PC-9 (cell line): ENCODE results near the gene BMP10. TPM values are rescaled to one million over a fixed set of nuclear protein-coding genes. Genes with fewer than 3 reads are reported as not detected.

Experiments
- BruUV-seq: library from RNA; stranded (reverse); fragments of 400-500 nt; replicated peaks from 2 replicates; lab custom pipeline; 2021; lab: Mats Ljungman, UMichigan
- CTCF ChIA-PET: fragments of 300-600 bp; sonication (Branson Sonifier 250); formaldehyde crosslinking; loops from one replicate; lab custom pipeline; 2022; ENCODE audit warnings: antibody characterized with exemption; lab: Charles Lee
- POLR2A ChIA-PET: fragments of 300-600 bp; sonication (Branson Sonifier 250); formaldehyde crosslinking; loops from one replicate; lab custom pipeline; 2022; ENCODE audit warnings: antibody characterized with exemption; ENCODE audit not compliant: unreplicated experiment; lab: Charles Lee
- DNase-seq, 2 experiments: peaks; one replicate each; pipeline versions ENCODE4 v3.0.0 to v3.0.0-alpha.2; 2015 to 2022; ENCODE audit warnings: mixed read lengths in 1 of 2
- H2AFZ ChIP-seq: fragments of 200-600 bp; sonication (generic); 2 replicates; pipeline ENCODE4 v1.8.1; 2017; ENCODE audit warnings: antibody characterized with exemption
- H3F3A ChIP-seq: fragments of 200-600 bp; sonication (generic); 2 replicates; pipeline ENCODE4 v1.8.1; 2017; ENCODE audit warnings: antibody characterized with exemption, mild to moderate bottlenecking, low read depth; ENCODE audit not compliant: insufficient read depth
- H3K27ac ChIP-seq: fragments of 200-600 bp; sonication (generic); 2 replicates; pipeline ENCODE4 v1.6.1; 2016; ENCODE audit warnings: mixed run types
- H3K27me3 ChIP-seq: fragments of 200-600 bp; sonication (generic); 2 replicates; pipeline ENCODE4 v1.6.1; 2016; ENCODE audit warnings: low read depth, mixed run types; ENCODE audit not compliant: insufficient read depth
- H3K36me3 ChIP-seq: fragments of 200-600 bp; sonication (generic); 2 replicates; pipeline ENCODE4 v1.6.1; 2016; ENCODE audit warnings: low read depth, mixed run types
- H3K4me1 ChIP-seq: fragments of 200-600 bp; sonication (generic); replicated peaks from 2 replicates; pipeline ENCODE4 v1.6.1; 2016; ENCODE audit warnings: mixed run types; ENCODE audit not compliant: insufficient read depth
- H3K4me2 ChIP-seq: fragments of 200-600 bp; sonication (generic); 2 replicates; pipeline ENCODE4 v1.6.1; 2017; ENCODE audit warnings: mixed run types
- H3K4me3 ChIP-seq: fragments of 200-600 bp; sonication (generic); 2 replicates; pipeline ENCODE4 v1.6.1; 2016; ENCODE audit warnings: mixed run types
- H3K79me2 ChIP-seq: fragments of 200-600 bp; sonication (generic); 2 replicates; pipeline ENCODE4 v1.6.1; 2017; ENCODE audit warnings: low read depth, mixed run types
- H3K9me2 ChIP-seq: fragments of 200-600 bp; sonication (generic); 2 replicates; pipeline ENCODE4 v1.8.1; 2017; ENCODE audit warnings: mild to moderate bottlenecking; ENCODE audit not compliant: insufficient read depth
- H3K9me3 ChIP-seq: fragments of 200-600 bp; sonication (generic); 2 replicates; pipeline ENCODE4 v1.8.1; 2016; ENCODE audit warnings: low read depth; ENCODE audit not compliant: insufficient read depth
- H4K20me1 ChIP-seq: fragments of 200-600 bp; sonication (generic); 2 replicates; pipeline ENCODE4 v1.8.1; 2017; ENCODE audit not compliant: insufficient read depth
- EZH2 ChIP-seq: fragments of 200-600 bp; sonication (generic); IDR thresholded peaks from 2 replicates; pipeline ENCODE4 v1.8.0; 2017; ENCODE audit warnings: antibody characterized with exemption, low read depth
- intact Hi-C: fragments of 100-400 bp; cut with micrococcal nuclease; formaldehyde crosslinking; loops from one replicate; pipeline ENCODE4 v1.10.0; 2022; ENCODE audit not compliant: unreplicated experiment
- total RNA-seq: library from RNA; stranded (reverse); gene quantifications from 2 replicates; pipeline ENCODE4 v1.2.3, GENCODE V29; 2021
- TF ChIP-seq, protein P1 (sequence below): fragments of 200-600 bp; sonication (generic); conservative IDR thresholded peaks from 2 replicates; pipeline ENCODE4 v1.6.1; 2017; ENCODE audit warnings: mixed run types, antibody characterized with exemption, mild to moderate bottlenecking, moderate library complexity

The BMP10 gene
- total RNA-seq, 1 experiment from 2014 or later = not detected

DNA sequence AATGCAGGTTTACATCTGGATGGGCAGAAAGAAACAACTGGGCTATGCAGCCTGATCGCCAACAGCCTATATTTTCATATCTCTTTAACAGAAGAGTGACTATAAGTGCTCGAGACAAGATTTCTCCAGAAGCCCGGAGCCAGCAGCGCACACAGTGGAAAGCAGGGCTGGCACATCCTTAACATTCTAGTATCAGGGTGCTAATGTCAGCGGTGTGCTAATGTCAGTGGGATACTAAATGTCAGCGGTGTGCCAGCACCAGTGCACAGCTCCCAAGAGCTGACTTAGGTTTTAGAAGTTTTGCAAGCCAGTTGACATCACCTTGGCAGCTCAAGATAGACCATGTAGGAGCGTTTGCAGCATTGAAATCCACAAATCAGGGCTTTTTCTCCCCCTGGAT is 8.3 kb downstream of the BMP10 start:
- no peaks in the 10 kb centered on the region for H3K9me2 ChIP-seq
- H3K27ac ChIP-seq = no peak overlapping the region
- no TSS peak for BruUV-seq
- TF ChIP-seq EZH2 = no peak
- no peaks in the 10 kb centered on the region for H3K9me3 ChIP-seq
- intact Hi-C loops = no loop called here
- ChIA-PET POLR2A (no interaction called here), CTCF (no interaction called here)
- H4K20me1 ChIP-seq = no peaks in the 10 kb centered on the region
- no peaks in the 10 kb centered on the region for H3K4me1 ChIP-seq
- H3K4me2 ChIP-seq = no peak overlapping the region
- H2AFZ ChIP-seq = no peak overlapping the region
- no peaks in the 10 kb centered on the region; the same call in 1 of the 2 replicates for H3K27me3 ChIP-seq
- H3K36me3 ChIP-seq = no peaks in the 10 kb centered on the region
- H3F3A ChIP-seq = no peaks in the 10 kb centered on the region
- no peaks in the 10 kb centered on the region for H3K79me2 ChIP-seq
- no peak for DNase-seq
- no peak overlapping the region for H3K4me3 ChIP-seq

DNA sequence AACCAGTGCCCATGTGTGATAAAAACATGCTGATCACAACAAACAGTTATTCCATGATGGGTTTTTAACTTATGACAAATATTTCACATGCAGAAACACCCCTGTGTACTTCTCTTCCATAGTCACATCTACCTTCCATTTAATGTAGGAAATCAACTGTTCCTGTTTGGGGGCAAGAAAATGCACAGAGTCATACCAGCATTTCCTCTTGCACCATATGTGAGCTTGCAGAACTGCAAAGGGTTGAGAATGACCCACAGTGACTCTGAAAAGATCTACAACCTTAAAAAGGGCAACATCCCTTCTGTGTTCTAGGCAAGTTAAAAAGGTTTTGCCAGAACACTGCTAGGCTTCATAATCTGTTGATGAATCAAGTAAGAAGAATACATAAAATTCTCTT is 9.9 kb downstream of the BMP10 start:
- no peak for TF ChIP-seq EZH2
- TF ChIP-seq, protein P1, sequence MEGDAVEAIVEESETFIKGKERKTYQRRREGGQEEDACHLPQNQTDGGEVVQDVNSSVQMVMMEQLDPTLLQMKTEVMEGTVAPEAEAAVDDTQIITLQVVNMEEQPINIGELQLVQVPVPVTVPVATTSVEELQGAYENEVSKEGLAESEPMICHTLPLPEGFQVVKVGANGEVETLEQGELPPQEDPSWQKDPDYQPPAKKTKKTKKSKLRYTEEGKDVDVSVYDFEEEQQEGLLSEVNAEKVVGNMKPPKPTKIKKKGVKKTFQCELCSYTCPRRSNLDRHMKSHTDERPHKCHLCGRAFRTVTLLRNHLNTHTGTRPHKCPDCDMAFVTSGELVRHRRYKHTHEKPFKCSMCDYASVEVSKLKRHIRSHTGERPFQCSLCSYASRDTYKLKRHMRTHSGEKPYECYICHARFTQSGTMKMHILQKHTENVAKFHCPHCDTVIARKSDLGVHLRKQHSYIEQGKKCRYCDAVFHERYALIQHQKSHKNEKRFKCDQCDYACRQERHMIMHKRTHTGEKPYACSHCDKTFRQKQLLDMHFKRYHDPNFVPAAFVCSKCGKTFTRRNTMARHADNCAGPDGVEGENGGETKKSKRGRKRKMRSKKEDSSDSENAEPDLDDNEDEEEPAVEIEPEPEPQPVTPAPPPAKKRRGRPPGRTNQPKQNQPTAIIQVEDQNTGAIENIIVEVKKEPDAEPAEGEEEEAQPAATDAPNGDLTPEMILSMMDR = no peak
- H3F3A ChIP-seq = no peaks in the 10 kb centered on the region
- ChIA-PET POLR2A (no interaction called here), CTCF (no interaction called here)
- H3K27me3 ChIP-seq = no peaks in the 10 kb centered on the region; the same call in 1 of the 2 replicates
- no peak overlapping the region for H3K4me3 ChIP-seq
- no peak overlapping the region for H2AFZ ChIP-seq
- H3K9me3 ChIP-seq = no peaks in the 10 kb centered on the region
- H3K4me1 ChIP-seq = no peaks in the 10 kb centered on the region
- no peaks in the 10 kb centered on the region for H3K9me2 ChIP-seq
- no peak overlapping the region for H3K27ac ChIP-seq
- no peaks in the 10 kb centered on the region for H4K20me1 ChIP-seq
- no TSS peak for BruUV-seq
- H3K79me2 ChIP-seq = no peaks in the 10 kb centered on the region
- DNase-seq = no peak
- intact Hi-C loops = no loop called here
- H3K4me2 ChIP-seq = no peak overlapping the region
- H3K36me3 ChIP-seq = no peaks in the 10 kb centered on the region

DNA sequence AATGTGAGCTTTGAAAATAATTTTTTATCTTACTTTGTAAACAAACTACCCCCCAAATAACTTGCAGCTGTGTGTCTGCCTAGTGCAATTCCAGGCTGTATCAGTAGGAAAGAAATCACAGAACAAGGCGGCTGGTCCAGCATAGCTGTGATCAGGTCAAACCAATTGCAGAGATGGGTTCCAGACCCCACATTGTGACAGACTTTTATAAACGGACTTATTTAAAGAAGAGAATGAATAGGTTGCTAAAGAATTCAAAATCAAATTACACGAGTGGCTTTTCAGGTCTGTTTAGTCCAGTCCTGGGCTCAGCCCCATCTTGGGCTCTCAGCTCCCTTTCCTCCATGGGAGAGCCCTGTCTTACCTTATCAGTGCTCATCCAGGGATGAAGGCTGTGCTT is 11.1 kb downstream of the BMP10 start:
- H3K27me3 ChIP-seq = no peaks in the 10 kb centered on the region; the same call in 1 of the 2 replicates
- CTCF ChIA-PET = no interaction called here

More for the DNA sequence above, 11.1 kb downstream of the BMP10 start:
- no peak overlapping the region for H3K4me3 ChIP-seq
- DNase-seq = no peak
- BruUV-seq = no TSS peak
- H3K9me3 ChIP-seq = no peaks in the 10 kb centered on the region
- no peaks in the 10 kb centered on the region for H3K4me1 ChIP-seq
- H3F3A ChIP-seq = no peaks in the 10 kb centered on the region
- intact Hi-C loops = no loop called here
- H4K20me1 ChIP-seq = no peaks in the 10 kb centered on the region
- no peaks in the 10 kb centered on the region for H3K36me3 ChIP-seq
- POLR2A ChIA-PET = no interaction called here
- H3K27ac ChIP-seq = no peak overlapping the region
- H3K4me2 ChIP-seq = no peak overlapping the region
- H3K79me2 ChIP-seq = no peaks in the 10 kb centered on the region
- no peak for TF ChIP-seq EZH2
- TF ChIP-seq, protein P1 = no peak
- H3K9me2 ChIP-seq = no peaks in the 10 kb centered on the region
- H2AFZ ChIP-seq = no peak overlapping the region
